Fibroblast of mammary gland (primary cell): ENCODE results near the gene MTHFS.
A peak's percentile ranks its signal among the peaks of the same experiment; 100 is the strongest.
"Not testable (repeated sequence)": the region's sequence is repeated elsewhere in the genome, so short reads cannot be mapped to it uniquely, and the experiment has no call there.

Experiments
- DNase-seq: peaks from one replicate; pipeline ENCODE4 v3.0.0-alpha.2; 2010; ENCODE audit warnings: low read depth
- H3K4me3 ChIP-seq: 2 replicates; pipeline ENCODE4 v1.5.1; 2011; ENCODE audit warnings: low read depth, mild to moderate bottlenecking, low read length, moderate library complexity; ENCODE audit not compliant: control insufficient read depth
- TF ChIP-seq, protein P1 (sequence below): conservative IDR thresholded peaks from 2 replicates; pipeline ENCODE4 v1.5.1; 2011; ENCODE audit warnings: low read depth, low read length, inconsistent platforms; ENCODE audit not compliant: control insufficient read depth, insufficient read depth

Gene MTHFS

DNA sequence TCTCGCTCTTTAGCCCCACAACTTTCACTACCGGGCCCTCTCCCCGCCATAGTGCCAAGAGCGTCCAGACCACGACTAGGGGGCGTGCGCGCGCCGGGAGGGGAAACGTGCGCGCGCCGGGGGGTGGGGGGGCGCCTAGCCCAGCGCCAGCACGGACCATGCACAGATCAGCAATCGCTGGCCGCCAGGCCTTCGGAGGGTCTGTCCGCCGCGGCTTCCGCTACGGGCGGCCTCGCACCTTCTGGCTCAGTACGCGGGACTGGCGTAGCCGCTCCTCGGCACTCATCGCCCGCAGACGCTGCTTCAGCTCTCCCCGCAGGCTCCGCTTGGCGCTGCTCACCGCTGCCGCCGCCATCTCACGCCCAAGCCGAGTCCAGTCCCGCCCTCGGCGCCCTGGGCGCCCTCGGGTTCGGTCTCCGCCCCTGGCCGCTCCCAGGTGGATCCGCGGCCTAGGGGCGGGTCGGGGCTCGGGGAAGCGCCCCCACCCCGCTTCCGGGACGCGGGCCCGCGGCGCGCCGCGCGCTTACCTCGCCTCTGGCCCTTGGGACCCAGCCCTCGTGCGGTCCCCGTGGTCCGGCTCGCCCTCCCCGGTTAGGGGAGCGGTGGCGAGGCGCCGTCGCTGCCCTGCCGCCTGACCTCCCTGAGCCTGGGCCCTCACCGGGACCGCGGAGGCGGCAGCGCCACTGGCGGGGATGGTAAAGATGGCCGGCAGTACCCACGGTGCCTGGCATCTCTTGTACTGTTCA, at the start of gene MTHFS:
Gene MTHFS (minus strand): TSS at position 381 of the 746 bp plus-strand sequence. CDS start 26 bp downstream, at position 355.
- TF ChIP-seq, protein P1, sequence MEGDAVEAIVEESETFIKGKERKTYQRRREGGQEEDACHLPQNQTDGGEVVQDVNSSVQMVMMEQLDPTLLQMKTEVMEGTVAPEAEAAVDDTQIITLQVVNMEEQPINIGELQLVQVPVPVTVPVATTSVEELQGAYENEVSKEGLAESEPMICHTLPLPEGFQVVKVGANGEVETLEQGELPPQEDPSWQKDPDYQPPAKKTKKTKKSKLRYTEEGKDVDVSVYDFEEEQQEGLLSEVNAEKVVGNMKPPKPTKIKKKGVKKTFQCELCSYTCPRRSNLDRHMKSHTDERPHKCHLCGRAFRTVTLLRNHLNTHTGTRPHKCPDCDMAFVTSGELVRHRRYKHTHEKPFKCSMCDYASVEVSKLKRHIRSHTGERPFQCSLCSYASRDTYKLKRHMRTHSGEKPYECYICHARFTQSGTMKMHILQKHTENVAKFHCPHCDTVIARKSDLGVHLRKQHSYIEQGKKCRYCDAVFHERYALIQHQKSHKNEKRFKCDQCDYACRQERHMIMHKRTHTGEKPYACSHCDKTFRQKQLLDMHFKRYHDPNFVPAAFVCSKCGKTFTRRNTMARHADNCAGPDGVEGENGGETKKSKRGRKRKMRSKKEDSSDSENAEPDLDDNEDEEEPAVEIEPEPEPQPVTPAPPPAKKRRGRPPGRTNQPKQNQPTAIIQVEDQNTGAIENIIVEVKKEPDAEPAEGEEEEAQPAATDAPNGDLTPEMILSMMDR: no peak
- H3K4me3 ChIP-seq: peak within 1 kb of the TSS; percentile 75
- peak; percentile 64 for DNase-seq

DNA sequence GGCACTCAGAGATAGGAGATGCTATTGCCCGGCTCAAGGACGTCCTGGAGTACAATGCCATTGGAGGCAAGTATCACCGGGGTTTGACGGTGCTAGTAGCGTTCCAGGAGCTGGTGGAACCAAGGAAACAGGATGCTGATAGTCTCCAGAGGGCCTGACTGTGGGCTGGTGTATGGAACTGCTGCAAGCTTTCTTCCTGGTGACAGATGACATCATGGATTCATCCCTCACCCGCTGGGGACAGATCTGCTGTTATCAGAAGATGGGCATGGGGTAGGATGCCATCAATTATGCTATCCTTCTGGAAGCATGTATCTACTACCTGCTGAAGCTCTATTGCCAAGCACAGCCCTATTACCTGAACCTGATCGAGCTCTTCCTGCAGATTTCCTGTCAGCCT, 47.8 kb upstream of the MTHFS start:
- DNase-seq: no peak
- no peak overlapping the region for H3K4me3 ChIP-seq
- TF ChIP-seq, protein P1: no peak

DNA sequence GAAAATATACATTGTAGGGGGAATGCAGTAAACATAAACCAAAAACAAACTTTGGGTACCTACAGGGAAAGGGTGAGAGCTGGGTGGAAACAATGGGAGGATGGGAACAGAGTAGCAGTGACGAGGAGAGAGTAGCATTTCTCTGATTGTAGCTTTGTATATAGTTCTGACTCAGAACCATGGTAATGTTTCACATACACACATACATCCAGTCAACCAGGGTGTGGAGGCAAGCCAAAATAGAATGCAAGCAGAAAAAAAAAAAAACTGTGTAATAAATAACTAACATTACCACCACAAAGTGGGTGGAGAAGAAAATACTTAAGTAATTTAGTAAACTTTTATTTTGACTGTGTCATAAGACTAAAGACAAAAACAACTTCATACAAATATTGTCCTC, 47.0 kb upstream of the MTHFS start:
- TF ChIP-seq, protein P1: no peak
- peak; percentile 74 for DNase-seq
- no peak overlapping the region for H3K4me3 ChIP-seq

DNA sequence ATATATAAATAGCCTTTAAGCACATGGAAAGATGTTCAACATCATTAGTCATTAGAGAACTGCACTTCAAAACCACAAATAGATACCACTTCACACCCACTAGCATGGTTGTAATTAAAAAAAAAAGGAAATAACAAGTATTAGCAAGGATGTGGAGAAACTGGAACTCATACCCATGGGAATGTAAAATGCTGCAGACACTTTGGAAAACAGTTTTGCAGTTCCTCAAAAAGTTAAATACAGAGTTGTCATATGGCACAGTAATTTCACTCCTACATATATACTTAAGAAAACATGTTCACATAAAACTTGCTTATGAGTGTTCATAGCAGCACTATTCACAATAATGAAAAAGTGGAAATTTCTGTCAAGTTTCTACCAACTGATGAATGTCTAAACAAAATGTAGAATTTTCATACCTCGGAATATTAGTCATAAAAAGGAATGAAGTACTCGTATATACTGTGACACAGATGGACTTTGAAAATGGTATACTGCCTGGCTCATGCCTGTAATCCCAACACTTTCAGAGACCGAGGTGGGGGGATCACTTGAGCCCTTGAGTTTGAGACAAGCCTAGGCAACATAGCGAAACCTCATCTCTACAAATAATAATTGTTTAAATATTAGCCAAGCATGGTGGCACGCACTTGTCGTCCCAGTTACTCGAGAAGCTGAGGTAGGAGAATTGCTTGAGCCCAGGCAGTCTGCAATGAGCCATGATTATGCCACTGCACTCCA, 46.1 kb upstream of the MTHFS start:
- DNase-seq: no peak
- TF ChIP-seq, protein P1: no peak
- no peak overlapping the region for H3K4me3 ChIP-seq

DNA sequence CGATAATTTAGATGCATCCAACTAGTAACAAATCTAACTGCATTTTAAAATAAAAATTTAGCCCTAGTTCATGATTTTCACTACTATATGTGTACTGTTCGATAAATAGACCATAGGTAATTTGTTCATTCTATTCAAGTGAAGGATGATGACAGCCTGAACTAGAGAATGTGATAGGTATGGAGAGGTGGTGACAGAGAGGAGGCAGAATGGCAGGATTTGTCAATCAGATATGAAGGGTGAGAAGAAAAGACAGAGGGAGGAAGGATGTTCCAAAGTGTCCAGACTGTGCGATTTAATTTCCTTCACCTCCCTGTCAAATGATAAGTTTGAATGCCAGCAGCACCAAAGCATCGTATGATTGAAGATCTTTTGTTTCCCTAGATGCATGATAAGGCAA, 42.6 kb upstream of the MTHFS start:
- no peak for DNase-seq
- TF ChIP-seq, protein P1: no peak
- no peak overlapping the region for H3K4me3 ChIP-seq

DNA sequence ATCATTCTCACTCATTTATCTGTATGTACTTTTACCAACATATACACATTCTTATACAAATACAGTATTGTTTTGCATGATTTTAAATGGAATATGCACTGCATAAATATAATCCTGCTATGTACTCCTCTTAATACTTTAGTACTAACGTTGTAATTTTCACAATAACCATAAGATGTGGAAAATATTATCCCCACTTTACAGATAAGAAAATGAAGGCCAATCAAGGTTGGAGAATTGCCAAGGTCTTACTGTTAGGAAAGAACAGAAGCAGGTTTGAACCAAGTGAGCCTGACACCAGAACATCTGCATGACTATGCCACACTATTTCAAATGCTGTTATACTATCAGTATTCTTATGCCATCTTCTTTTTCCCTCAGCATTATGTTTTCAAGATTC, 41.3 kb upstream of the MTHFS start:
- TF ChIP-seq, protein P1: no peak
- DNase-seq: no peak
- H3K4me3 ChIP-seq: no peak overlapping the region

DNA sequence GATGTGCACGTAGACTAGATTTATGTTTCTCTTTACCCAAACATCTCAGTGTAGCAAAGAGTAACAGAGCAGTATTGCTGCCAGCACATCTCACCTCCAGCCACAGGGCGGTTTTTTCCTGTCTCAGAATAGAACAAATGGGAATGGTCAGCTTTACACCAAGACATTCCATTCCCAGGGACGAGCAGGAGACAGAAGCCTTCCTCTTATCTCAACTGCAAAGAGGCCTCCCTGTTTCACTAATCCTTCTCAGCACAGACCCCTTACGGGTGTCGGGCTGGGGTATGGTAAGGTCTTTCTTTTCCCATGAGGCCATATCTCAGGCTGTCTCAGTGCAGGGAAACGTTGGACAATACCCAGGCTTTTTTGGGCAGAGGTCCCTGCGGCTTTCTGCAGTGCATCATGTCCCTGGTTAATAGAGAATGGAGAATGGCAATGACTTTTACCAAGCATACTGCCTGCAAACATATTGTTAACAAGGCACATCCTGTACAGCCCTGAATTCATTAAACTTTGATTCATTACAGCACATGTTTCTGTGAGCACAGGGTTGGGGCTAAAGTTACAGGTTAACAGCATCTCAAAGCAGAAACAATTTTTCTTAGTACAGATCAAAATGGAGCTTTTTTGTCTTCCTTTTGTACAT, 38.9 kb upstream of the MTHFS start:
- DNase-seq: not testable (repeated sequence)

More for the DNA sequence above, 38.9 kb upstream of the MTHFS start:
- not testable (repeated sequence) for H3K4me3 ChIP-seq
